Keratinocyte (primary cell): Measurements from ENCODE around the gene CHD9. TPM values are rescaled to one million over a fixed set of nuclear protein-coding genes. Genes with fewer than 3 reads are reported as not detected.

Source experiments
- DNase-seq: peaks from one replicate; pipeline ENCODE4 v3.0.0-alpha.2; 2011; ENCODE audit warnings: low read depth, missing footprints, low spot score
- FAIRE-seq: peaks from 2 replicates; lab custom pipeline; 2011; peaks lifted over from hg19 to GRCh38; lab: Jason Lieb, UNC
- H2AFZ ChIP-seq: 2 replicates; pipeline ENCODE4 v1.6.0; 2012; ENCODE audit warnings: low read length, control low read depth, inconsistent platforms; ENCODE audit not compliant: control insufficient read depth
- H3K27ac ChIP-seq: 2 replicates; pipeline ENCODE4 v1.5.1; 2011; ENCODE audit warnings: low read length; ENCODE audit not compliant: control insufficient read depth, insufficient read depth
- H3K27me3 ChIP-seq: 3 replicates; pipeline ENCODE4 v1.6.0; 2011; ENCODE audit warnings: low read length; ENCODE audit not compliant: control insufficient read depth, insufficient read depth; ENCODE audit errors: extremely low read depth
- H3K36me3 ChIP-seq, 2 experiments: 2 replicates in 1 of 2; 3 replicates in 1 of 2; pipeline ENCODE4 v1.5.1; 2011; ENCODE audit warnings: low read length in 2 of 2, mild to moderate bottlenecking in 1 of 2; ENCODE audit not compliant: control insufficient read depth in 2 of 2, insufficient read depth in 2 of 2; ENCODE audit errors: extremely low read depth in 1 of 2
- H3K4me1 ChIP-seq: 3 replicates; pipeline ENCODE4 v1.5.1; 2011; ENCODE audit warnings: low read length; ENCODE audit not compliant: control insufficient read depth, insufficient read depth; ENCODE audit errors: extremely low read depth
- H3K4me2 ChIP-seq: 3 replicates; pipeline ENCODE4 v1.6.0; 2011; ENCODE audit warnings: low read depth, low read length; ENCODE audit not compliant: control insufficient read depth, insufficient read depth; ENCODE audit errors: extremely low read depth
- H3K4me3 ChIP-seq, 3 experiments: fragments of 200-600 bp in 1 of 3; sonication (generic) in 1 of 3; 2 replicates in 2 of 3; 3 replicates in 1 of 3; pipeline ENCODE4 v1.5.1; 2011 to 2016; ENCODE audit warnings: low read length in 3 of 3, mild to moderate bottlenecking in 3 of 3, control low read depth in 2 of 3, inconsistent platforms in 1 of 3, low read depth in 1 of 3, mixed read lengths in 1 of 3, mixed run types in 1 of 3, moderate library complexity in 1 of 3; ENCODE audit not compliant: control insufficient read depth in 2 of 3, insufficient read depth in 2 of 3; ENCODE audit errors: extremely low read depth in 1 of 3
- H3K79me2 ChIP-seq: 2 replicates; pipeline ENCODE4 v1.6.0; 2012; ENCODE audit warnings: low read length; ENCODE audit not compliant: control insufficient read depth, insufficient read depth
- H3K9ac ChIP-seq: 3 replicates; pipeline ENCODE4 v1.6.0; 2011; ENCODE audit warnings: low read length; ENCODE audit not compliant: control insufficient read depth, insufficient read depth; ENCODE audit errors: extremely low read depth
- H3K9me1 ChIP-seq: 3 replicates; pipeline ENCODE4 v1.6.0; 2011; ENCODE audit warnings: low read length; ENCODE audit not compliant: control insufficient read depth, insufficient read depth; ENCODE audit errors: extremely low read depth
- H3K9me3 ChIP-seq: 2 replicates; pipeline ENCODE4 v1.5.1; 2012; ENCODE audit warnings: low read depth, low read length; ENCODE audit not compliant: control insufficient read depth
- H4K20me1 ChIP-seq: 3 replicates; pipeline ENCODE4 v1.6.0; 2011; ENCODE audit warnings: low read length; ENCODE audit not compliant: control insufficient read depth, insufficient read depth; ENCODE audit errors: extremely low read depth
- CTCF ChIP-seq, 3 experiments: IDR thresholded peaks in 1 of 3; conservative IDR thresholded peaks in 1 of 3; optimal IDR thresholded peaks in 1 of 3; 2 replicates in 2 of 3; 3 replicates in 1 of 3; pipeline versions ENCODE3 to v1.5.1; 2011; ENCODE audit warnings: low read length in 3 of 3, mild to moderate bottlenecking in 3 of 3, moderate library complexity in 2 of 3, control low read depth in 1 of 3, inconsistent platforms in 1 of 3; ENCODE audit not compliant: insufficient read depth in 2 of 3; ENCODE audit errors: extremely low read depth in 1 of 3
- EZH2 ChIP-seq: IDR thresholded peaks from one replicate; pipeline ENCODE4 v1.6.1; 2012; ENCODE audit warnings: inconsistent platforms, mild to moderate bottlenecking, low read length, moderate library complexity
- dilution Hi-C: fragments of 300-500 bp; cut with MboI; formaldehyde crosslinking; loops from one replicate; pipeline ENCODE4 v1.7.0; 2020; ENCODE audit warnings: low sequenced_read_pairs; ENCODE audit not compliant: extremely low pct_ligation_motif_present
- polyA plus RNA-seq, 5 experiments: library from polyadenylated mRNA; depleted of rRNA in 3 of 5; stranded (reverse) in 3 of 5; stranded (forward) in 1 of 5; unstranded in 1 of 5; fragments of >200 nt; gene quantifications; 1 replicate in 1 of 5; 2 replicates in 3 of 5; 3 replicates in 1 of 5; pipeline versions ENCODE4 v1.2.1 to v1.2.3, GENCODE V29; 2011 to 2012; ENCODE audit warnings: missing spikeins in 2 of 5, low read depth in 1 of 5, low replicate concordance in 1 of 5

Gene CHD9
- polyA plus RNA-seq, 1 donor (not counting 4 experiments of a cell fraction or from before 2014, with no cell fraction given) = 32.8 TPM

DNA sequence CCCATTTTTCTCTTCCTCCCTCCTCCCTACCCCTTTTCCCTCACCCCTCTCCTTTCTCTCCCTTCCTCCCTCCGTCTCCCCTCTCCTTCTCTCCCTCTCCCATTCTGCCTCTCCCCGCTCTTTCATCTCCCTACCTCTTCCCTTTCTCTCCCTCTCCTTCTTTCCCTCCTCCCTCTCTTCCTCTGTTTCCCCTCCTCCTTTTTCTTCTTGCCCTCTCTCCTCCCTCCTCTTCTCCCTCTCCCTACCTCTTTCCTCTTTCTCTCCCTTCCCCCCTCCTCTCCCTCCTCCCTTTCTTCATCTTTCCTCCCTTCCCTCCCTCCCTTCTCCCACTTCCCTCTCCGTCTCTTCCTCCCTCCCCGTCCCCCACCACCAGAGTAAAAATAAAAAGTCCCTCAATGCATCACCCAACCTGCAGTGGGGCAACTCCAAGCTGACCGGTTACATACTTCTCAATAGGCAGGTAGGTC, 12.5 kb upstream of the CHD9 start:
- peak overlapping the region; percentile 75 for H2AFZ ChIP-seq
- FAIRE-seq = no peak
- no peaks in the 10 kb centered on the region for H4K20me1 ChIP-seq
- peak overlapping the region; percentile 72 for H3K4me2 ChIP-seq
- peaks cover 35% of the 10 kb centered on the region for H3K4me1 ChIP-seq
- H3K79me2 ChIP-seq = no peaks in the 10 kb centered on the region
- no peak overlapping the region for H3K4me3 ChIP-seq
- no peaks in the 10 kb centered on the region for H3K9me1 ChIP-seq
- H3K9me3 ChIP-seq = no peaks in the 10 kb centered on the region
- no peak for TF ChIP-seq CTCF (optimal IDR thresholded peaks at IDR 0.05 in 1 of 3, IDR thresholded peaks at IDR 0.05 in 1 of 3, conservative IDR thresholded peaks at IDR 0.05 in 1 of 3; ENCODE audit: extremely low read depth in 1 of 3, insufficient read depth in 2 of 3, low read length in 3 of 3)
- TF ChIP-seq EZH2 = no peak
- peak overlapping the region; percentile 19 for H3K9ac ChIP-seq
- no peaks in the 10 kb centered on the region for H3K36me3 ChIP-seq
- no peak overlapping the region for H3K27ac ChIP-seq
- dilution Hi-C loops = no loop called here
- no peak for DNase-seq
- no peaks in the 10 kb centered on the region for H3K27me3 ChIP-seq

DNA sequence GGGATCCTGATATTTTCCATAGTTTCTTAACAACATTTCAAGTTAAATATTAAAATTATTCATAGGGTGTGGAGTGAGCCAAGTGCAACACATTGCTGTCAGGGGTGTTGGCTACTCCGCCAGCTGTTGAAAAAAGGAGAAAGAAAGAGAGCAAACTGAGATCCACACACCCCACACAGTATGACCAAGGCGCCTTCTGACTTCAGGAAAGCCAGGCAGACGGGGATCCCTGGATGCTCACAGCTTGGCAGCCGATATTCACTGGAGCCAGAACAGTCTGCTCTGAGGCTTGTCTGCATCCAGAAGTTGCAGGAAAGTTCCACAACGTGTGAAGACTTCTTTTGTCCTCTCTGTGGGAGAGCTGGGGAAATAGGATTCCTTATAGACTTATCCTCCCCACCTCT, 11.4 kb upstream of the CHD9 start:
- Histone ChIP-seq H3K36me3 (no peaks in the 10 kb centered on the region), H2AFZ (peak overlapping the region; percentile 75), H3K4me1 (peaks cover 35% of the 10 kb centered on the region), H4K20me1 (no peaks in the 10 kb centered on the region), H3K79me2 (no peaks in the 10 kb centered on the region), H3K9me3 (no peaks in the 10 kb centered on the region), H3K9me1 (no peaks in the 10 kb centered on the region), H3K27ac (no peak overlapping the region), H3K9ac (peak overlapping the region; percentile 1), H3K27me3 (no peaks in the 10 kb centered on the region), H3K4me3 (no peak overlapping the region), H3K4me2 (peak overlapping the region; percentile 11)
- TF ChIP-seq CTCF (optimal IDR thresholded peaks at IDR 0.05 in 1 of 3, IDR thresholded peaks at IDR 0.05 in 1 of 3, conservative IDR thresholded peaks at IDR 0.05 in 1 of 3; ENCODE audit: extremely low read depth in 1 of 3, insufficient read depth in 2 of 3, low read length in 3 of 3) (no peak), EZH2 (no peak)
- no peak for DNase-seq
- peak; percentile 85 for FAIRE-seq
- dilution Hi-C loops = no loop called here
